WI38 (cell line): ENCODE data around the gene BSG.

Source experiments
- H3K4me3 ChIP-seq: 2 replicates; pipeline ENCODE4 v1.5.1; 2011; ENCODE audit warnings: low read depth, mild to moderate bottlenecking, control low read depth, low read length
- CTCF ChIP-seq: IDR thresholded peaks from 2 replicates; pipeline ENCODE4 v1.5.1; 2012; ENCODE audit warnings: low read depth, mild to moderate bottlenecking, control low read depth, low read length

BSG gene

GRCh38 chr19:536031-536880 is 36.1 kb upstream of the BSG start:
- H3K4me3 ChIP-seq, result no peak overlapping the region
- TF ChIP-seq CTCF, result no peak

DNA sequence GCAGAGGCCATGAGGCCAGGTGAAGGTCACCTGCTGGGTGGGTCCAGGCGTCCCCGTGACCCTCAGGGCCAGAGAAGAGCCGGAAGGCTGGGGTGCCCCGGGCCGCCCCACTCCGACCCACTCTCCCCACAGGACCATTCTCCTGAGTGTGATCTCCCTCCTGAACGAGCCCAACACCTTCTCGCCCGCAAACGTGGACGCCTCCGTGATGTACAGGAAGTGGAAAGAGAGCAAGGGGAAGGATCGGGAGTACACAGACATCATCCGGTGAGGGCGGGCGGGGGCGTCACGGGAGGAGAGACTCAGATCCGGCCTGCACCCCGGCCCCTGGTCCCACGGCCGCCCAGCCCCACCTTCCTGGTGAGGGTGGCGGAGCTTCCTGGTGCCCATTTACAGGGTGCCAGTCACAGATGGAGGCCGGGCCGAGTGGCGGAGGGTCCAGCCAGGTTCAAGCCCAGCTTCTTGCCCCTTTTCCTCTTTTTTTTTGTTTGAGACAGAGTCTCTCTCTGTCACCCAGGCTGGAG is 35.5 kb upstream of the BSG start:
- no peak for TF ChIP-seq CTCF
- H3K4me3 ChIP-seq, result no peak overlapping the region

GRCh38 chr19:538641-539428 is 33.6 kb upstream of the BSG start:
- no peak for TF ChIP-seq CTCF

DNA sequence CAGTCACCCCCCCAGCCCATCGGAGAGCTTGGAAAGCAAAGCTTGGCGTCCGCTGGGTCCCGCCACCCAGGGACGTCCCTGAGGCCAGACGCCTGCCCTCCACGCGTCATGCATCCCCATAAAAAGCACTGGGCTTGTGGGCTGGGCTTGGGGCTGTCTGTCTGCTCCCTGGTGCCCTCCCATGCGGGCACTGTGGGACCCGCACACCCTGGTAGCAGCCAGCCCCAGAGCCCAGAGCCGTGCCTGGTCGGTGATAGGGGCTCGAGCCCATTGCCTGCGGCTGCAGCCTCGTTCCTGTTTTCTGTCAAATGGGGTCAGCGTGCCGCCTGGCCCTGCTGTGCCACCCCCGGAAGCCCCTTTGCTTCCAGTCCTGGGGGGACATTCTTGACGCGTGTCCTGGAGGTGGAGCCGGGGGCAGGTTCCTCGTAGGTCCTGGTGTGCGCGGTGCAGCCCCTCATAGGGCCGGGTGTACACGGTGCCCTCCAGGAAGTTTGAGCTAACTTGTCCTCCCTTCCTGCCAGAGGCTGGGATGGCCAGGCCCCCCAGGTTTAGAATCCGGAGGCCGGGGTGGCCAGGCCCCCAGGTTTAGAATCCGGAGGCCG is 32.9 kb upstream of the BSG start:
- no peak overlapping the region for H3K4me3 ChIP-seq
- no peak for TF ChIP-seq CTCF

More at GRCh38 chr19:538641-539428, 33.6 kb upstream of the BSG start:
- H3K4me3 ChIP-seq, result no peak overlapping the region

- no peak overlapping the region for H3K4me3 ChIP-seq
- TF ChIP-seq CTCF, result no peak
Measured at GRCh38 chr19:540867-541637, 31.3 kb upstream of the BSG start.

DNA sequence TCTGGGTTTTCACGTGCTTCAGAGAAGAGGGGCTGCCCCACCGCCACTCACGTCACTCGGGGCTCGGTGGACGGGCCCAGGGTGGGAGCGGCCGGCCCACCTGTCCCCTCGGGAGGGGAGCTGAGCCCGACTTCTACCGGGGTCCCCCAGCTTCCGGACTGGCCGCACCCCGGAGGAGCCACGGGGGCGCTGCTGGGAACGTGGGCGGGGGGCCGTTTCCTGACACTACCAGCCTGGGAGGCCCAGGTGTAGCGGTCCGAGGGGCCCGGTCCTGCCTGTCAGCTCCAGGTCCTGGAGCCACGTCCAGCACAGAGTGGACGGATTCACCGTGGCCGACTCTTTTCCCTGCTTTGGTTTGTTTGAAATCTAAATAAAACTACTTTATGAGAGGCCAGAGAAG is 30.7 kb upstream of the BSG start:
- TF ChIP-seq CTCF, result no peak
- H3K4me3 ChIP-seq, result no peak overlapping the region
